Epidermal melanocyte (primary cell): Measurements from ENCODE around the gene TEN1.

Experiments used
- DNase-seq: peaks from one replicate; pipeline ENCODE4 v3.0.0; 2011; ENCODE audit warnings: low spot score; ENCODE audit not compliant: insufficient read length

The TEN1 gene

GRCh38 chr17:76005263-76006149 lies 26.5 kb downstream of the TEN1 start:
- peak; percentile 79 for DNase-seq

- DNase-seq, result no peak
Observed at GRCh38 chr17:76007131-76007849, 28.2 kb downstream of the TEN1 start.

- no peak for DNase-seq
Observed at GRCh38 chr17:76007850-76008165, 28.8 kb downstream of the TEN1 start.

GRCh38 chr17:76008208-76008607 lies 29.2 kb downstream of the TEN1 start:
- DNase-seq, result no peak

GRCh38 chr17:76008630-76009425 lies 29.8 kb downstream of the TEN1 start:
- DNase-seq, result no peak

- no peak for DNase-seq
Observed at GRCh38 chr17:76009447-76009846, 30.4 kb downstream of the TEN1 start.

GRCh38 chr17:76009969-76010661 lies 31.1 kb downstream of the TEN1 start:
- no peak for DNase-seq

GRCh38 chr17:76011951-76012350 lies 32.9 kb downstream of the TEN1 start:
- DNase-seq, result no peak

GRCh38 chr17:76013377-76013932 lies 34.4 kb downstream of the TEN1 start:
- DNase-seq, result no peak

GRCh38 chr17:76014100-76014924 lies 35.3 kb downstream of the TEN1 start:
- peak; percentile 91 for DNase-seq

- DNase-seq, result no peak
Observed at GRCh38 chr17:76014925-76015261, 35.9 kb downstream of the TEN1 start.

GRCh38 chr17:76017481-76018339 lies 38.7 kb downstream of the TEN1 start:
- no peak for DNase-seq

GRCh38 chr17:76018340-76018680 lies 39.3 kb downstream of the TEN1 start:
- DNase-seq, result no peak

GRCh38 chr17:76018801-76019200 lies 39.8 kb downstream of the TEN1 start:
- no peak for DNase-seq

- DNase-seq, result no peak
Observed at GRCh38 chr17:76019833-76020467, 40.9 kb downstream of the TEN1 start.

GRCh38 chr17:76022285-76022684 lies 43.2 kb downstream of the TEN1 start:
- DNase-seq, result no peak

- no peak for DNase-seq
Observed at GRCh38 chr17:76022973-76023899, 44.2 kb downstream of the TEN1 start.

- no peak for DNase-seq
Observed at GRCh38 chr17:76023900-76024237, 44.8 kb downstream of the TEN1 start.
